NCI-H345 treated with DMSO at 0.1 percent for 48 hours (cell line): Measurements from ENCODE around the gene LRRC28.

ENCODE experiments used
- DNase-seq: peaks from one replicate; lab custom pipeline; 2025; ENCODE audit not compliant: unreplicated experiment; lab: John Stamatoyannopoulos, UW

LRRC28 gene

GRCh38 chr15:99249270-99249841, 1.9 kb upstream of the LRRC28 start, which contains the start of gene TTC23:
TSS of gene TTC23 (minus strand) at chr15:99249581. CDS start at chr15:99228712, 20,869 bp downstream.
- no peak for DNase-seq

GRCh38 chr15:99250001-99250400, 1.3 kb upstream of the LRRC28 start:
- no peak for DNase-seq

- no peak for DNase-seq
Measured at GRCh38 chr15:99250494-99250856, 806 bp upstream of the LRRC28 start.

- DNase-seq: no peak
Measured at GRCh38 chr15:99252326-99252725, 1.0 kb downstream of the LRRC28 start.

- no peak for DNase-seq
Measured at GRCh38 chr15:99253381-99254090, 2.3 kb downstream of the LRRC28 start.

GRCh38 chr15:99257107-99257750, 5.9 kb downstream of the LRRC28 start:
- DNase-seq: no peak

GRCh38 chr15:99264125-99264524, 12.8 kb downstream of the LRRC28 start:
- DNase-seq: no peak

- no peak for DNase-seq
Measured at GRCh38 chr15:99265541-99266070, 14.3 kb downstream of the LRRC28 start.

- no peak for DNase-seq
Measured at GRCh38 chr15:99267957-99268356, 16.7 kb downstream of the LRRC28 start.

GRCh38 chr15:99268431-99268830, 17.1 kb downstream of the LRRC28 start:
- no peak for DNase-seq

- no peak for DNase-seq
Measured at GRCh38 chr15:99273801-99274200, 22.5 kb downstream of the LRRC28 start.

GRCh38 chr15:99275061-99275460, 23.8 kb downstream of the LRRC28 start:
- no peak for DNase-seq

GRCh38 chr15:99275525-99276128, 24.3 kb downstream of the LRRC28 start:
- no peak for DNase-seq

- no peak for DNase-seq
Measured at GRCh38 chr15:99279290-99279689, 28.0 kb downstream of the LRRC28 start.

GRCh38 chr15:99279827-99280226, 28.5 kb downstream of the LRRC28 start:
- DNase-seq: no peak

- DNase-seq: no peak
Measured at GRCh38 chr15:99282121-99282520, 30.8 kb downstream of the LRRC28 start.

GRCh38 chr15:99282586-99282985, 31.3 kb downstream of the LRRC28 start:
- no peak for DNase-seq

GRCh38 chr15:99283717-99284116, 32.4 kb downstream of the LRRC28 start:
- DNase-seq: no peak

- no peak for DNase-seq
Measured at GRCh38 chr15:99291643-99292042, 40.4 kb downstream of the LRRC28 start.

GRCh38 chr15:99295840-99296239, 44.6 kb downstream of the LRRC28 start:
- no peak for DNase-seq

- no peak for DNase-seq
Measured at GRCh38 chr15:99296386-99296785, 45.1 kb downstream of the LRRC28 start.

GRCh38 chr15:99303907-99304306, 52.6 kb downstream of the LRRC28 start:
- no peak for DNase-seq
